Esophagus squamous epithelium (tissue), 5 donors: ENCODE results near the gene NHSL2. TPM values are rescaled to one million over a fixed set of nuclear protein-coding genes. Genes with fewer than 3 reads are reported as not detected.

Experiments
- DNase-seq: peaks from one replicate; lab custom pipeline; 2025; lab: John Stamatoyannopoulos, UW
- H3K27ac ChIP-seq, 4 donors: fragments of 200-600 bp; sonication (generic); one replicate each; pipeline ENCODE4 v1.5.1; 2016 to 2019; ENCODE audit warnings: mild to moderate bottlenecking in 1 of 4
- H3K27me3 ChIP-seq, 4 donors: fragments of 200-600 bp; sonication (generic); 1 replicate in 3 of 4; 2 replicates in 1 of 4; pipeline versions ENCODE4 v1.5.1 to v1.6.0; 2017 to 2021; ENCODE audit warnings: antibody characterized with exemption in 1 of 4
- H3K36me3 ChIP-seq, 3 donors: fragments of 200-600 bp; sonication (generic); one replicate each; pipeline ENCODE4 v1.5.1; 2016 to 2019
- H3K4me1 ChIP-seq, 3 donors: fragments of 200-600 bp; sonication (generic); one replicate each; pipeline ENCODE4 v1.5.1; 2017 to 2019
- H3K4me3 ChIP-seq, 4 donors: fragments of 200-600 bp; sonication (generic); 1 replicate in 3 of 4; 2 replicates in 1 of 4; pipeline ENCODE4 v1.5.1; 2016 to 2019; ENCODE audit warnings: mild to moderate bottlenecking in 2 of 4, moderate library complexity in 1 of 4
- H3K9me3 ChIP-seq, 3 donors: fragments of 200-600 bp; sonication (generic); one replicate each; pipeline ENCODE4 v1.5.1; 2016 to 2019
- CTCF ChIP-seq, 6 experiments: fragments of 450-650 bp in 4 of 6; fragments of 200-600 bp in 2 of 6; sonication (generic) in 2 of 6; IDR thresholded peaks; one replicate each; pipeline ENCODE4 v1.5.1; 2016 to 2019; ENCODE audit warnings: antibody characterized with exemption in 6 of 6, mild to moderate bottlenecking in 4 of 6, moderate library complexity in 4 of 6
- POLR2A ChIP-seq, 4 donors: fragments of 450-650 bp; IDR thresholded peaks; one replicate each; pipeline ENCODE4 v1.6.1; 2017; ENCODE audit warnings: antibody characterized with exemption in 4 of 4, mild to moderate bottlenecking in 4 of 4, moderate library complexity in 3 of 4
- WGBS, 2 donors: methylation state at CpG; one replicate each; pipeline ENCODE4 v1.1.5; 2018; 5-methylcytosine and 5-hydroxymethylcytosine counted together
- intact Hi-C: fragments of 100-400 bp; cut with DNase I; formaldehyde crosslinking; loops from one replicate; pipeline ENCODE4 v1.15.0; 2022
- total RNA-seq, 4 donors: library from RNA; depleted of rRNA; stranded (reverse); fragments of >200 nt; gene quantifications; one replicate each; pipeline ENCODE4 v1.1.0, GENCODE V29; 2016
- donor health status: DM: yes; HTN: yes; CAD: no.

NHSL2 gene
- total RNA-seq, 4 donors from 2014 or later, result 0.23 to 7.1 (median 1.6) TPM

DNA sequence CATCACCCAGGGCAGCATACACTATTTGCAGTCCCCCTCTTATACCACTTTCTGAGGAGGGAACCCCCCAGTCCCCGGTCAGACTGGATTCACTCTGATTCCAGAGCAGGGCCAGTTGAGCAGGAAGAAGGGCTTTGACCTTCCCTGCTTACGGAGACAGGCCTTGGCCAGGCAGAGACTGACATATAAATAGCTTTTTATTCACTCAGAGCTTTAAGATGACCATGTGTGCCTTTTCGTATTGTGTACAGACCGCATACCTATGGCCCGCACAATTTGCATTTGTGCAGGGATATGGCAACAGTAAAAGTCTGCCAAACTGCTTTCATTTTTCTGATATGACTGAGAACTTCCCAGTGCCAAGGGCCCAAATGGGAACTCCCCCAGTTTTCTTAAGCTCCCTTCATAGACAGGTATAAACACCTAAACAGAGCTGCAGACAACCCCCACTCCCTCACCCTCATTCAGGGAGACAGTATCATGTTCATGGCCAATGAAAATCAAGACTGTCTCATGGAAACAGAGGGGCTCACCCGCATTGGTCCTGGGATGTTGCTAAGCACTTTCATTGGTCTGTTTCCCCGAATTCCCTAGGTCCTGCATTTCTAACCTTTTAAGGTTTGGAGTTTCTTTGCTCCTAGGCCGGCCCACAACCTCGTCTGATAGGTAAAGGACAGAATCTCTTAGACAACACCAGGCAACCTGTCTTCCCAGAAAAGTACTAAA, 135.1 kb downstream of the NHSL2 start:
- intact Hi-C loops, result no loop called here
- Histone ChIP-seq H3K9me3 (no peaks in the 10 kb centered on the region), H3K27ac (peak overlapping the region; percentile 49 to 86 (median 74)), H3K4me3 (no peak overlapping the region), H3K27me3 (no peaks in the 10 kb centered on the region), H3K36me3 (no peaks in the 10 kb centered on the region), H3K4me1 (peaks cover 4 to 35% (median 5%) of the 10 kb centered on the region in 3 donors)
- WGBS, 2 donors, result 20 to 49% methylated on average over 2 to 7 of the region's 9 CpGs
- no peak for DNase-seq
- TF ChIP-seq CTCF (IDR thresholded peaks at IDR 0.05) (no peak), POLR2A (IDR thresholded peaks at IDR 0.05) (no peak)

DNA sequence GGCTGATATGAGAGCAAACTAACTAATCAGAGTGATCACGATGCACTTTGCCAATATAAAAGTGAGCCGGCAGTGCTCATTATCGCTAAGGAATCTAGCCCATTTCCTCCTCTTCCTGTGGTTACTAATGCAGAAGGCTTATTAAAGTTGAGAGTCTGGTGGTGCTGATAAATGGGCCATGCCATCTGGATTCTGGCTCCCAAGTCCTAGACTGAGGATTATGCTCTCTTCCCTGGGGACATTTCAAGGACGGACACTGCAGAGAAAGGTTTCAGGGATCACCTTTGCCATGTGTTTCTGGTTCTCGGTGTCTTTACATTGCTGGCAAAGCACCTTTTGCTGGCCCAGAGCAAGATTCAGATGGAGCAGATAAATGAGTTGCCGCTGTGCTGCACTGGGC, 135.8 kb downstream of the NHSL2 start:
- TF ChIP-seq POLR2A (IDR thresholded peaks at IDR 0.05), result no peak
- TF ChIP-seq CTCF (IDR thresholded peaks at IDR 0.05), result no peak
- H3K9me3 ChIP-seq, result no peaks in the 10 kb centered on the region
- H3K4me3 ChIP-seq, result no peak overlapping the region
- 31 to 54% methylated on average over 4 to 6 of the region's 6 CpGs for WGBS, 2 donors
- intact Hi-C loops, result no loop called here
- no peak for DNase-seq
- H3K36me3 ChIP-seq, result no peaks in the 10 kb centered on the region
- H3K27ac ChIP-seq, result peak overlapping the region in 3 of 4 donors; percentile 68 to 86 (median 79)
- H3K27me3 ChIP-seq, result no peaks in the 10 kb centered on the region
- peaks cover 4 to 34% (median 5%) of the 10 kb centered on the region in 3 donors for H3K4me1 ChIP-seq

- H3K27ac ChIP-seq, result peak overlapping the region in 2 of 4 donors; percentile 38 to 50
- peaks cover 4 to 19% (median 5%) of the 10 kb centered on the region in 3 donors for H3K4me1 ChIP-seq
- peaks cover 0 to 3% (median 0%) of the 10 kb centered on the region in 4 donors for H3K27me3 ChIP-seq
- H3K4me3 ChIP-seq, result no peak overlapping the region
- no peaks in the 10 kb centered on the region for H3K9me3 ChIP-seq
- no peaks in the 10 kb centered on the region for H3K36me3 ChIP-seq
- intact Hi-C loops, result no loop called here
- WGBS, 2 donors, result 50 to 71% methylated on average over 7 of the region's 8 CpGs
- TF ChIP-seq POLR2A (IDR thresholded peaks at IDR 0.05) (no peak), CTCF (IDR thresholded peaks at IDR 0.05) (no peak)
- no peak for DNase-seq
These were observed 138.1 kb downstream of the NHSL2 start for GRCh38 chrX:72048510-72049455.

DNA sequence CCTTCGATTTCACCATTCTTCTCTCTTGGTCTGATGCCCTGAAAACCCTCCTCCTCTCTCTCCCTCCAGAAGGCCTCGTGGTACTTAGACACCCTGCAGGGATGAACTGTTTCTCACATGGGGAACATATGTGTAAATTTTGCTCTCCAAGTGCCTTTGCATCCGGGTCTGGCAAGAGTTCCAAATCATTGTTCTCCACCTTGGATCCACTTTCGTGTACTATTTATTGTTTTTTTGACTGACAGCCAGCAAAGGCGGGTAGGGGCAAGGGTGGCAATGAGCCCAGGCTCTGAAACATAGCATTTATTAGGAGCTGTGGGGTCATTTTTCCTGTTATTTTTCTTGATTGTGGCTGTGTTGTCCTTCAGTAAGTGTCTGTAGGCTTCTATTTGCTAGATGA, 139.4 kb downstream of the NHSL2 start:
- Histone ChIP-seq H3K27ac (peak overlapping the region in 2 of 4 donors; percentile 38 to 50), H3K27me3 (peaks cover 0 to 4% (median 0%) of the 10 kb centered on the region in 4 donors), H3K36me3 (no peaks in the 10 kb centered on the region), H3K4me3 (no peak overlapping the region), H3K4me1 (peaks cover 4 to 16% (median 5%) of the 10 kb centered on the region in 3 donors), H3K9me3 (no peaks in the 10 kb centered on the region)
- TF ChIP-seq POLR2A (IDR thresholded peaks at IDR 0.05) (no peak), CTCF (IDR thresholded peaks at IDR 0.05) (no peak)
- no peak for DNase-seq
- WGBS, 2 donors, result 23 to 47% methylated on average over 3 to 5 of the region's 5 CpGs
- intact Hi-C loops, result no loop called here
